T-helper 17 cell (primary cell): ENCODE data around the gene CACHD1. TPM values are rescaled to one million over a fixed set of nuclear protein-coding genes. Genes with fewer than 3 reads are reported as not detected.
"Not testable (repeated sequence)": the region's sequence is repeated elsewhere in the genome, so short reads cannot be mapped to it uniquely, and the experiment has no call there.

Experiments
- ATAC-seq: fragments of 150-1000 bp; cut with Tn5 transposase; 2 replicates; pipeline ENCODE4 v1.10.0; 2021; ENCODE audit warnings: mild to moderate bottlenecking, moderate library complexity
- DNase-seq, 3 donors: peaks; one replicate each; pipeline versions ENCODE4 v3.0.0 to v3.0.0-alpha.2; 2020 to 2021
- H3K9me3 ChIP-seq: one replicate; pipeline ENCODE4 v1.7.0; 2013; ENCODE audit warnings: low read length, mild to moderate bottlenecking; ENCODE audit not compliant: control insufficient read depth, poor library complexity, severe bottlenecking
- H3K27ac Mint-ChIP-seq: one replicate; pipeline ENCODE4 v1.8.0; 2022; ENCODE audit warnings: mild to moderate bottlenecking, moderate library complexity, mixed read lengths
- H3K27me3 Mint-ChIP-seq: one replicate; pipeline ENCODE4 v1.8.0; 2022; ENCODE audit warnings: mixed read lengths
- H3K36me3 Mint-ChIP-seq: one replicate; pipeline ENCODE4 v1.8.0; 2022; ENCODE audit warnings: low read depth, mixed read lengths
- H3K4me1 Mint-ChIP-seq: one replicate; pipeline ENCODE4 v1.8.0; 2022; ENCODE audit warnings: mild to moderate bottlenecking, mixed read lengths
- H3K4me3 Mint-ChIP-seq: one replicate; pipeline ENCODE4 v1.8.0; 2022; ENCODE audit warnings: mild to moderate bottlenecking, moderate library complexity, mixed read lengths
- total RNA-seq, 4 donors: library from RNA in 2 of 4; stranded (reverse) in 2 of 4; gene quantifications; one replicate each; pipeline ENCODE4 v1.2.3 and lab custom pipeline; 2022 to 2026

Gene CACHD1
- total RNA-seq, 2 donors from 2014 or later = 0.05 TPM; not detected in 1

DNA sequence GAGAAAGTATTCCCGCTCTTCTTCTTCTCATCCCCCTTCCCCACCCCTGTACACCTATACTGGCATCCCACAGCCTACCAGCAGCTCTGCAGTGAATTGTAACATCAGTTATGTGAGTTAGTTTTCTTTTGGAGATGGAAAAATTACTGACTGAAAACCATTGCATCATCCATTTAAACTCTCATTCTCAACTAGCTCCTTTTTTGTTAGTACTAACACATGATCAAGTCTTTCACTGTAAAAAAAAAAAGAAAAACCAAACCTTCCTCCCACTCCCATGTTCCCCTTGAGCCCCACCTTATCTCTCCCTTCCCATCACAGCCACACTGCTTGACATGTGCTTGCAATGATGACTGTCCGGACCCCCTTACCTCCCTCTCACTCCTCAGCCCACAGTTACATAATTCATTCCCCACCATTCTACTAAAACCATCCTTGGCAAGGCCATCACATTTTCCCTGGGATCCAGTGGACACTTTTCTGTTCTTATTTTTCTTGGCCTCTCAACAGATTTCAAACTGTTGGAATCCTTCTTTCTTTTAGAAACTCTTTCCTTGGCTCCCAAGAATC, 251.7 kb downstream of the CACHD1 start:
- H3K27me3 Mint-ChIP-seq = peaks cover 67% of the 10 kb centered on the region
- ATAC-seq (no peak), DNase-seq (no peak)
- peaks cover 6% of the 10 kb centered on the region for H3K36me3 Mint-ChIP-seq
- no peaks in the 10 kb centered on the region for H3K4me1 Mint-ChIP-seq
- no peak overlapping the region for H3K27ac Mint-ChIP-seq
- no peaks in the 10 kb centered on the region for H3K9me3 ChIP-seq
- no peak overlapping the region for H3K4me3 Mint-ChIP-seq

DNA sequence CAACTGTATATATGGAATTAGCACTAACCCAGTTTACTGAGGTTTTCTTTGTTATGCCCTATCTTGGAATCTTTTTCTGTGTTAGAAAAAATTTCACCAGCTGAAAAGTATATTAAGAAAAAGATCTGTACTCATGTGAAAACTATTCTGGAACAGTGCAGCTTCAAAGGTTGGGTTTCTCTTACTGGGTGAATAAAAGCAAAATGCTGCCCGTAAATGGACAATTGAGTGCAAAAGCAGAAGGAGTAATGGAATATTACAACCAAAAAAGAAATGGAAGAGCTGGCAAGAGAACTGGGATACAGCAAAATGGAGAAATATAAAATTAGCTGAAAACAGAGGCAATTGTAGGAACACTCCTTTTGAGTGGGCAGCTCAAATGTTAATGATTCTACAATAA, 257.9 kb downstream of the CACHD1 start:
- H3K9me3 ChIP-seq = no peaks in the 10 kb centered on the region
- H3K4me1 Mint-ChIP-seq = no peaks in the 10 kb centered on the region
- H3K27ac Mint-ChIP-seq = no peak overlapping the region
- no peak overlapping the region for H3K4me3 Mint-ChIP-seq
- H3K27me3 Mint-ChIP-seq = peaks cover 36% of the 10 kb centered on the region
- H3K36me3 Mint-ChIP-seq = peaks cover 3% of the 10 kb centered on the region
- DNase-seq (no peak), ATAC-seq (no peak)

DNA sequence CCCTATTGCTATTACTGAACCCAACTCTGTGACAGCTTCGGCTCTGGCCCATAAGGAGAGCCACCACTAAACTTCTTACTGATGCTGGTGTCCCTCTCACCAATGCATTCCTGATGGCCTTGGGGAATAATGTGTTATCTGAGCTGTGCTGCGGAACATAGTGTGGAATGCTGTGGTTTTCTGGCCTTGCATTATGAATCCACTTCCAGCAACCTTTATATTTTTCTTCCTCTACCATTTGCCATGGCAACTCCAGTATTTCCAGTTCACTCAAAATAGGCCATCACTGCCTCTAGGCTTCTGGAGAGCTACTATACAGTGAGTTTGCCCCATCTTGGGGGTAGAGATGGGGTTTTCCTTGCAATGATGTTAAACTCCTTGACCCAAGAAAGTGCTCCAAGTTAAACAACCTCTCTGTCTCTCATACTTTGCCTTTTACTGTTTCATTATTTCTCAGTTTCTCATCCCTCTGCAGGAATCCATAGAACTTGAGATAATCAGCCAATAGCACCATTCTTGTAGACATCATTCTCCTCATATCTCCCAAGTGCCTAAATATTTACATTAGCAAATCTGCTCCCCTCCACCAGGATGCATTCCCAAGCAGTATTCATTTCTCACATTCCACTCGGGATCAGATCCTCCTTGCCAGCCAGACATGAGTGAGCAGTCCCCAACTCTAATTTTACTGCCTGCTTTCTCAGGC, 263.8 kb downstream of the CACHD1 start:
- DNase-seq = no peak
- Mint-ChIP-seq H3K27me3 (peaks cover 15% of the 10 kb centered on the region), H3K4me1 (no peaks in the 10 kb centered on the region), H3K27ac (no peak overlapping the region), H3K36me3 (no peaks in the 10 kb centered on the region), H3K4me3 (no peak overlapping the region)
- H3K9me3 ChIP-seq = no peaks in the 10 kb centered on the region
- no peak for ATAC-seq

DNA sequence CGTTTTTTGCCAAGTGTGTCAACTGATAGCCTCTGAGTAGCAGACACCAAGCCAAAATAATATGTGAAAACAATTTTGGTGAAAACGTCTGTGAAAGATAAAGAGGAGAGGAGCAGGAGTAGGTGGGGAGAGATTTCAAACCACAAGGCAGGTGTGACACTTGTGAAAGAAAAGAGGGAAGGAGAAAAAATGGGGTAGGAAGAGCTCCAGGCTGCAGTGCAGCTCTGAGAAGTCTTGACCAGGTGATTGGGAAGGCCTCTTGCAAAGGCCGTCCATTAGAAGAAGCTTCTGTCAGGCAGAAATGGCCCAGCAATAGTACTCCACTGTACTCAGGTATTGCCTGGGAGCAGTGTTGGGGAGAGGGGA, 264.3 kb downstream of the CACHD1 start:
- Mint-ChIP-seq H3K36me3 (no peaks in the 10 kb centered on the region), H3K4me1 (no peaks in the 10 kb centered on the region), H3K27me3 (peaks cover 15% of the 10 kb centered on the region), H3K27ac (no peak overlapping the region), H3K4me3 (no peak overlapping the region)
- ATAC-seq (no peak), DNase-seq (no peak)
- H3K9me3 ChIP-seq = no peaks in the 10 kb centered on the region

DNA sequence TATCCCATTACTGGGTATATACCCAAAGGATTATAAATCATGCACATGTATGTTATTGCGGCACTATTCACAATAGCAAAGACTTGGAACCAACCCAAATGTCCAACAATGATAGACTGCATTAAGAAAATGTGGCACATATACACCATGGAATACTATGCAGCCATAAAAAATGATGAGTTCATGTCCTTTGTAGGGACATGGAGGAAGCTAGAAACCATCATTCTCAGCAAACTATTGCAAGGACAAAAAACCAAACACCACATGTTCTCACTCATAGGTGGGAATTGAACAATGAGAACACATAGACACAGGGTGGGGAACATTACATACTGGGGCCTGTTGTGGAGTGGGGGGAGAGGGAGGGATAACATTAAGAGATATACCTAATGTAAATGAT, 270.8 kb downstream of the CACHD1 start:
- not testable (repeated sequence) for DNase-seq, H3K27ac Mint-ChIP-seq, H3K4me3 Mint-ChIP-seq, ATAC-seq, H3K36me3 Mint-ChIP-seq, H3K9me3 ChIP-seq
- Mint-ChIP-seq H3K27me3 (peaks cover 26% of the 10 kb centered on the region), H3K4me1 (peaks cover 10% of the 10 kb centered on the region)
